22Rv1 (cell line): ENCODE results near the gene GATD1.

Experiments
- H3K27ac ChIP-seq: fragments of 450-650 bp; 2 replicates; pipeline ENCODE4 v1.5.1; 2017
- CTCF ChIP-seq: fragments of 450-650 bp; IDR thresholded peaks from 2 replicates; pipeline ENCODE4 v1.5.1; 2017; ENCODE audit warnings: mild to moderate bottlenecking
- ZFX ChIP-seq: fragments of 450-650 bp; IDR thresholded peaks from 2 replicates; pipeline ENCODE4 v1.6.1; 2017; ENCODE audit warnings: antibody characterized with exemption, borderline replicate concordance

Gene GATD1

GRCh38 chr11:818396-819128, 41.3 kb upstream of the GATD1 start, which contains the start of gene PNPLA2:
Gene PNPLA2, plus strand, starts transcription at chr11:818914. Its CDS starts 805 bp downstream, at chr11:819719.
- peak within 1 kb of the TSS; percentile 96 for H3K27ac ChIP-seq
- TF ChIP-seq CTCF, result no peak
- no peak for TF ChIP-seq ZFX

GRCh38 chr11:816433-816779, 39.1 kb upstream of the GATD1 start:
- no peak overlapping the region for H3K27ac ChIP-seq
- TF ChIP-seq CTCF (no peak), ZFX (no peak)

- TF ChIP-seq ZFX (no peak), CTCF (no peak)
- H3K27ac ChIP-seq, result peak overlapping the region; percentile 93; the same call in 1 of the 2 replicates
Observed at GRCh38 chr11:815675-816432, 38.6 kb upstream of the GATD1 start.

GRCh38 chr11:813456-814096, 36.3 kb upstream of the GATD1 start:
- peak overlapping the region; percentile 93 for H3K27ac ChIP-seq
- TF ChIP-seq CTCF, result no peak
- TF ChIP-seq ZFX, result no peak

- H3K27ac ChIP-seq, result peak overlapping the region; percentile 93
- TF ChIP-seq ZFX, result no peak
- TF ChIP-seq CTCF, result no peak
Observed at GRCh38 chr11:813072-813455, 35.8 kb upstream of the GATD1 start.

GRCh38 chr11:812390-812789, 35.1 kb upstream of the GATD1 start:
- no peak for TF ChIP-seq ZFX
- no peak for TF ChIP-seq CTCF
- H3K27ac ChIP-seq, result peak overlapping the region; percentile 93
